CD4-positive, CD25-positive, alpha-beta regulatory T cell (primary cell): ENCODE data around the gene DLG2. TPM values are rescaled to one million over a fixed set of nuclear protein-coding genes. Genes with fewer than 3 reads are reported as not detected.

Experiments used
- ATAC-seq, 2 donors: fragments of 150-1000 bp; cut with Tn5 transposase; one replicate each; pipeline ENCODE4 v1.10.0; 2021; ENCODE audit warnings: low read depth in 2 of 2, moderate number of reproducible peaks in 2 of 2, moderate library complexity in 1 of 2
- DNase-seq, 3 donors: peaks; one replicate each; pipeline versions ENCODE4 v3.0.0 to v3.0.0-alpha.2; 2012 to 2022; ENCODE audit warnings: mixed read lengths in 1 of 3
- H3K27ac ChIP-seq: one replicate; pipeline ENCODE4 v1.7.0; 2013; ENCODE audit warnings: mild to moderate bottlenecking, low read length; ENCODE audit not compliant: insufficient read depth, poor library complexity, severe bottlenecking
- H3K27me3 ChIP-seq: one replicate; pipeline ENCODE4 v1.7.0; 2013; ENCODE audit warnings: low read length; ENCODE audit not compliant: control insufficient read depth, insufficient read depth
- H3K36me3 ChIP-seq: one replicate; pipeline ENCODE4 v1.7.0; 2013; ENCODE audit warnings: mild to moderate bottlenecking, low read length, moderate library complexity; ENCODE audit not compliant: control insufficient read depth, insufficient read depth
- H3K4me1 ChIP-seq: 2 replicates; pipeline ENCODE4 v1.7.0; 2013; ENCODE audit warnings: mild to moderate bottlenecking, low read length; ENCODE audit not compliant: insufficient read depth, control insufficient read depth, poor library complexity, severe bottlenecking
- H3K4me3 ChIP-seq: one replicate; pipeline ENCODE4 v1.7.0; 2013; ENCODE audit warnings: low read depth, mild to moderate bottlenecking, low read length, moderate library complexity
- H3K9me3 ChIP-seq, 2 experiments: 1 replicate in 1 of 2; 2 replicates in 1 of 2; pipeline ENCODE4 v1.7.0; 2013; ENCODE audit warnings: low read length in 2 of 2, mild to moderate bottlenecking in 1 of 2, moderate library complexity in 1 of 2; ENCODE audit not compliant: control insufficient read depth in 2 of 2
- H3K27ac Mint-ChIP-seq, 3 donors: one replicate each; pipeline ENCODE4 v1.8.0; 2020 to 2022; ENCODE audit warnings: mild to moderate bottlenecking in 3 of 3, mixed read lengths in 3 of 3, moderate library complexity in 2 of 3
- H3K27me3 Mint-ChIP-seq: one replicate; pipeline ENCODE4 v1.8.0; 2022; ENCODE audit warnings: mild to moderate bottlenecking, mixed read lengths
- H3K36me3 Mint-ChIP-seq: one replicate; pipeline ENCODE4 v1.8.0; 2020; ENCODE audit warnings: mixed read lengths
- H3K4me1 Mint-ChIP-seq, 4 donors: one replicate each; pipeline ENCODE4 v1.8.0; 2020 to 2022; ENCODE audit warnings: mixed read lengths in 4 of 4, mild to moderate bottlenecking in 1 of 4
- H3K4me3 Mint-ChIP-seq, 4 donors: one replicate each; pipeline ENCODE4 v1.8.0; 2020 to 2022; ENCODE audit warnings: mild to moderate bottlenecking in 4 of 4, mixed read lengths in 4 of 4, moderate library complexity in 3 of 4
- H3K9me3 Mint-ChIP-seq, 7 donors: one replicate each; pipeline ENCODE4 v1.8.0; 2020 to 2022; ENCODE audit warnings: mixed read lengths in 7 of 7, mild to moderate bottlenecking in 3 of 7, moderate library complexity in 2 of 7
- polyA plus RNA-seq, 4 donors: library from polyadenylated mRNA; unstranded; fragments of 300-500 nt; fragmentation: Illumina TruSeq; gene quantifications; one replicate each; pipeline ENCODE4 v1.2.3, GENCODE V29; 2021
- total RNA-seq: library from RNA; stranded (reverse); gene quantifications from one replicate; pipeline ENCODE4 v1.2.3, GENCODE V29; 2022

The DLG2 gene
- total and polyA plus RNA-seq, 5 donors from 2014 or later = 0.26 to 2.0 (median 0.94) TPM

GRCh38 chr11:83630211-83630610 is 1996.9 kb downstream of the DLG2 start:
- no peaks in the 10 kb centered on the region for H3K27me3 ChIP-seq
- Mint-ChIP-seq H3K4me1 (no peaks in the 10 kb centered on the region), H3K27ac (no peak overlapping the region), H3K4me3 (no peak overlapping the region), H3K36me3 (no peaks in the 10 kb centered on the region), H3K27me3 (peaks cover 4% of the 10 kb centered on the region), H3K9me3 (peaks cover 0 to 4% (median 0%) of the 10 kb centered on the region in 7 donors)
- no peaks in the 10 kb centered on the region for H3K4me1 ChIP-seq
- H3K36me3 ChIP-seq = no peaks in the 10 kb centered on the region
- DNase-seq = no peak
- H3K27ac ChIP-seq = no peak overlapping the region
- no peaks in the 10 kb centered on the region for H3K9me3 ChIP-seq
- H3K4me3 ChIP-seq = no peak overlapping the region
- ATAC-seq = no peak

- Histone ChIP-seq H3K9me3 (no peaks in the 10 kb centered on the region), H3K27me3 (no peaks in the 10 kb centered on the region), H3K27ac (no peak overlapping the region), H3K4me3 (no peak overlapping the region), H3K4me1 (no peaks in the 10 kb centered on the region), H3K36me3 (no peaks in the 10 kb centered on the region)
- Mint-ChIP-seq H3K27me3 (peaks cover 4% of the 10 kb centered on the region), H3K9me3 (peaks cover 0 to 4% (median 0%) of the 10 kb centered on the region in 7 donors), H3K4me1 (no peaks in the 10 kb centered on the region), H3K4me3 (no peak overlapping the region), H3K27ac (no peak overlapping the region), H3K36me3 (no peaks in the 10 kb centered on the region)
- DNase-seq (no peak), ATAC-seq (no peak)
Observed at GRCh38 chr11:83629775-83630174, 1997.4 kb downstream of the DLG2 start.

GRCh38 chr11:83628622-83629355 is 1998.4 kb downstream of the DLG2 start:
- H3K36me3 Mint-ChIP-seq = no peaks in the 10 kb centered on the region
- no peaks in the 10 kb centered on the region for H3K36me3 ChIP-seq
- H3K27ac ChIP-seq = no peak overlapping the region
- H3K9me3 Mint-ChIP-seq = peaks cover 0 to 4% (median 0%) of the 10 kb centered on the region in 7 donors
- no peak overlapping the region for H3K27ac Mint-ChIP-seq
- no peak for DNase-seq
- H3K9me3 ChIP-seq = no peaks in the 10 kb centered on the region
- H3K4me1 ChIP-seq = no peaks in the 10 kb centered on the region
- H3K4me3 Mint-ChIP-seq = no peak overlapping the region
- no peaks in the 10 kb centered on the region for H3K4me1 Mint-ChIP-seq
- H3K4me3 ChIP-seq = no peak overlapping the region
- H3K27me3 Mint-ChIP-seq = peaks cover 4% of the 10 kb centered on the region
- ATAC-seq = no peak
- H3K27me3 ChIP-seq = no peaks in the 10 kb centered on the region

- Mint-ChIP-seq H3K9me3 (peaks cover 0 to 4% (median 0%) of the 10 kb centered on the region in 7 donors), H3K27me3 (peaks cover 4% of the 10 kb centered on the region), H3K4me3 (no peak overlapping the region), H3K36me3 (no peaks in the 10 kb centered on the region), H3K27ac (no peak overlapping the region), H3K4me1 (no peaks in the 10 kb centered on the region)
- no peaks in the 10 kb centered on the region for H3K27me3 ChIP-seq
- DNase-seq = no peak
- no peaks in the 10 kb centered on the region for H3K9me3 ChIP-seq
- ATAC-seq = no peak
- H3K4me3 ChIP-seq = no peak overlapping the region
- H3K4me1 ChIP-seq = no peaks in the 10 kb centered on the region
- no peak overlapping the region for H3K27ac ChIP-seq
- H3K36me3 ChIP-seq = no peaks in the 10 kb centered on the region
Observed at GRCh38 chr11:83625336-83625735, 2001.8 kb downstream of the DLG2 start.

GRCh38 chr11:83617671-83618070 is 2009.5 kb downstream of the DLG2 start:
- no peaks in the 10 kb centered on the region for H3K4me1 ChIP-seq

GRCh38 chr11:83613767-83614121 is 2013.4 kb downstream of the DLG2 start:
- Histone ChIP-seq H3K9me3 (no peaks in the 10 kb centered on the region), H3K4me1 (no peaks in the 10 kb centered on the region), H3K4me3 (no peak overlapping the region), H3K27me3 (no peaks in the 10 kb centered on the region), H3K36me3 (no peaks in the 10 kb centered on the region), H3K27ac (no peak overlapping the region)
- DNase-seq (no peak), ATAC-seq (no peak)
- Mint-ChIP-seq H3K4me3 (no peak overlapping the region), H3K4me1 (no peaks in the 10 kb centered on the region), H3K27me3 (no peaks in the 10 kb centered on the region), H3K36me3 (no peaks in the 10 kb centered on the region), H3K9me3 (peaks cover 0 to 5% (median 0%) of the 10 kb centered on the region in 7 donors), H3K27ac (no peak overlapping the region)

More at GRCh38 chr11:83617671-83618070, 2009.5 kb downstream of the DLG2 start:
- Mint-ChIP-seq H3K4me3 (no peak overlapping the region), H3K9me3 (peaks cover 0 to 2% (median 0%) of the 10 kb centered on the region in 7 donors), H3K27me3 (no peaks in the 10 kb centered on the region), H3K36me3 (no peaks in the 10 kb centered on the region), H3K4me1 (no peaks in the 10 kb centered on the region), H3K27ac (no peak overlapping the region)
- DNase-seq (no peak), ATAC-seq (no peak)
- H3K27ac ChIP-seq = no peak overlapping the region
- no peak overlapping the region for H3K4me3 ChIP-seq
- H3K36me3 ChIP-seq = no peaks in the 10 kb centered on the region
- H3K27me3 ChIP-seq = no peaks in the 10 kb centered on the region
- no peaks in the 10 kb centered on the region for H3K9me3 ChIP-seq

GRCh38 chr11:83612891-83613766 is 2014.0 kb downstream of the DLG2 start:
- no peak overlapping the region for H3K4me3 Mint-ChIP-seq
- no peak for DNase-seq
- H3K27ac ChIP-seq = no peak overlapping the region

More at GRCh38 chr11:83612891-83613766, 2014.0 kb downstream of the DLG2 start:
- H3K27ac Mint-ChIP-seq = peak overlapping the region in 2 of 3 donors; percentile 17 to 27
- no peaks in the 10 kb centered on the region for H3K27me3 Mint-ChIP-seq
- Histone ChIP-seq H3K9me3 (no peaks in the 10 kb centered on the region), H3K27me3 (no peaks in the 10 kb centered on the region), H3K4me1 (no peaks in the 10 kb centered on the region), H3K4me3 (no peak overlapping the region), H3K36me3 (no peaks in the 10 kb centered on the region)
- peaks cover 0 to 5% (median 0%) of the 10 kb centered on the region in 7 donors for H3K9me3 Mint-ChIP-seq
- H3K4me1 Mint-ChIP-seq = no peaks in the 10 kb centered on the region
- ATAC-seq = no peak
- no peaks in the 10 kb centered on the region for H3K36me3 Mint-ChIP-seq
